Keratinocyte (primary cell): Measurements from ENCODE around the gene PRR5. TPM values are rescaled to one million over a fixed set of nuclear protein-coding genes. Genes with fewer than 3 reads are reported as not detected.

ENCODE experiments used
- DNase-seq: peaks from one replicate; pipeline ENCODE4 v3.0.0-alpha.2; 2011; ENCODE audit warnings: low read depth, missing footprints, low spot score
- FAIRE-seq: peaks from 2 replicates; lab custom pipeline; 2011; peaks lifted over from hg19 to GRCh38; lab: Jason Lieb, UNC
- H2AFZ ChIP-seq: 2 replicates; pipeline ENCODE4 v1.6.0; 2012; ENCODE audit warnings: low read length, control low read depth, inconsistent platforms; ENCODE audit not compliant: control insufficient read depth
- H3K27ac ChIP-seq: 2 replicates; pipeline ENCODE4 v1.5.1; 2011; ENCODE audit warnings: low read length; ENCODE audit not compliant: control insufficient read depth, insufficient read depth
- H3K27me3 ChIP-seq: 3 replicates; pipeline ENCODE4 v1.6.0; 2011; ENCODE audit warnings: low read length; ENCODE audit not compliant: control insufficient read depth, insufficient read depth; ENCODE audit errors: extremely low read depth
- H3K36me3 ChIP-seq, 2 experiments: 2 replicates in 1 of 2; 3 replicates in 1 of 2; pipeline ENCODE4 v1.5.1; 2011; ENCODE audit warnings: low read length in 2 of 2, mild to moderate bottlenecking in 1 of 2; ENCODE audit not compliant: control insufficient read depth in 2 of 2, insufficient read depth in 2 of 2; ENCODE audit errors: extremely low read depth in 1 of 2
- H3K4me1 ChIP-seq: 3 replicates; pipeline ENCODE4 v1.5.1; 2011; ENCODE audit warnings: low read length; ENCODE audit not compliant: control insufficient read depth, insufficient read depth; ENCODE audit errors: extremely low read depth
- H3K4me2 ChIP-seq: 3 replicates; pipeline ENCODE4 v1.6.0; 2011; ENCODE audit warnings: low read depth, low read length; ENCODE audit not compliant: control insufficient read depth, insufficient read depth; ENCODE audit errors: extremely low read depth
- H3K4me3 ChIP-seq, 3 experiments: fragments of 200-600 bp in 1 of 3; sonication (generic) in 1 of 3; 2 replicates in 2 of 3; 3 replicates in 1 of 3; pipeline ENCODE4 v1.5.1; 2011 to 2016; ENCODE audit warnings: low read length in 3 of 3, mild to moderate bottlenecking in 3 of 3, control low read depth in 2 of 3, inconsistent platforms in 1 of 3, low read depth in 1 of 3, mixed read lengths in 1 of 3, mixed run types in 1 of 3, moderate library complexity in 1 of 3; ENCODE audit not compliant: control insufficient read depth in 2 of 3, insufficient read depth in 2 of 3; ENCODE audit errors: extremely low read depth in 1 of 3
- H3K79me2 ChIP-seq: 2 replicates; pipeline ENCODE4 v1.6.0; 2012; ENCODE audit warnings: low read length; ENCODE audit not compliant: control insufficient read depth, insufficient read depth
- H3K9ac ChIP-seq: 3 replicates; pipeline ENCODE4 v1.6.0; 2011; ENCODE audit warnings: low read length; ENCODE audit not compliant: control insufficient read depth, insufficient read depth; ENCODE audit errors: extremely low read depth
- H3K9me1 ChIP-seq: 3 replicates; pipeline ENCODE4 v1.6.0; 2011; ENCODE audit warnings: low read length; ENCODE audit not compliant: control insufficient read depth, insufficient read depth; ENCODE audit errors: extremely low read depth
- H3K9me3 ChIP-seq: 2 replicates; pipeline ENCODE4 v1.5.1; 2012; ENCODE audit warnings: low read depth, low read length; ENCODE audit not compliant: control insufficient read depth
- H4K20me1 ChIP-seq: 3 replicates; pipeline ENCODE4 v1.6.0; 2011; ENCODE audit warnings: low read length; ENCODE audit not compliant: control insufficient read depth, insufficient read depth; ENCODE audit errors: extremely low read depth
- CTCF ChIP-seq, 3 experiments: IDR thresholded peaks in 1 of 3; conservative IDR thresholded peaks in 1 of 3; optimal IDR thresholded peaks in 1 of 3; 2 replicates in 2 of 3; 3 replicates in 1 of 3; pipeline versions ENCODE3 to v1.5.1; 2011; ENCODE audit warnings: low read length in 3 of 3, mild to moderate bottlenecking in 3 of 3, moderate library complexity in 2 of 3, control low read depth in 1 of 3, inconsistent platforms in 1 of 3; ENCODE audit not compliant: insufficient read depth in 2 of 3; ENCODE audit errors: extremely low read depth in 1 of 3
- EZH2 ChIP-seq: IDR thresholded peaks from one replicate; pipeline ENCODE4 v1.6.1; 2012; ENCODE audit warnings: inconsistent platforms, mild to moderate bottlenecking, low read length, moderate library complexity
- dilution Hi-C: fragments of 300-500 bp; cut with MboI; formaldehyde crosslinking; loops from one replicate; pipeline ENCODE4 v1.7.0; 2020; ENCODE audit warnings: low sequenced_read_pairs; ENCODE audit not compliant: extremely low pct_ligation_motif_present
- polyA plus RNA-seq, 5 experiments: library from polyadenylated mRNA; depleted of rRNA in 3 of 5; stranded (reverse) in 3 of 5; stranded (forward) in 1 of 5; unstranded in 1 of 5; fragments of >200 nt; gene quantifications; 1 replicate in 1 of 5; 2 replicates in 3 of 5; 3 replicates in 1 of 5; pipeline versions ENCODE4 v1.2.1 to v1.2.3, GENCODE V29; 2011 to 2012; ENCODE audit warnings: missing spikeins in 2 of 5, low read depth in 1 of 5, low replicate concordance in 1 of 5

Gene PRR5
- polyA plus RNA-seq, 1 donor (not counting 4 experiments of a cell fraction or from before 2014, with no cell fraction given) = 9.1 TPM

- H3K9ac ChIP-seq = no peak overlapping the region
- no peak overlapping the region for H3K4me3 ChIP-seq
- H3K4me1 ChIP-seq = no peaks in the 10 kb centered on the region
- H3K9me3 ChIP-seq = no peaks in the 10 kb centered on the region
- no peaks in the 10 kb centered on the region for H3K9me1 ChIP-seq
- dilution Hi-C loops = no loop called here
- H3K27ac ChIP-seq = no peak overlapping the region
- TF ChIP-seq CTCF (optimal IDR thresholded peaks at IDR 0.05 in 1 of 3, IDR thresholded peaks at IDR 0.05 in 1 of 3, conservative IDR thresholded peaks at IDR 0.05 in 1 of 3; ENCODE audit: extremely low read depth in 1 of 3, insufficient read depth in 2 of 3, low read length in 3 of 3) = no peak
- no peaks in the 10 kb centered on the region for H4K20me1 ChIP-seq
- H3K79me2 ChIP-seq = no peaks in the 10 kb centered on the region
- no peaks in the 10 kb centered on the region for H3K27me3 ChIP-seq
- FAIRE-seq = no peak
- peaks cover 7 to 27% of the 10 kb centered on the region in 2 experiments for H3K36me3 ChIP-seq
- no peak overlapping the region for H2AFZ ChIP-seq
- H3K4me2 ChIP-seq = no peak overlapping the region
- DNase-seq = no peak
Observed at GRCh38 chr22:44727148-44727547, 25.1 kb downstream of the PRR5 start.

- Histone ChIP-seq H4K20me1 (no peaks in the 10 kb centered on the region), H3K36me3 (peaks cover 7 to 26% of the 10 kb centered on the region in 2 experiments), H3K9me3 (no peaks in the 10 kb centered on the region), H3K4me2 (no peak overlapping the region), H3K9ac (no peak overlapping the region), H3K4me1 (no peaks in the 10 kb centered on the region), H3K79me2 (no peaks in the 10 kb centered on the region), H3K4me3 (no peak overlapping the region), H3K27ac (no peak overlapping the region), H3K27me3 (no peaks in the 10 kb centered on the region), H3K9me1 (no peaks in the 10 kb centered on the region), H2AFZ (no peak overlapping the region)
- dilution Hi-C loops = no loop called here
- FAIRE-seq = no peak
- TF ChIP-seq EZH2 (no peak), CTCF (optimal IDR thresholded peaks at IDR 0.05 in 1 of 3, IDR thresholded peaks at IDR 0.05 in 1 of 3, conservative IDR thresholded peaks at IDR 0.05 in 1 of 3; ENCODE audit: extremely low read depth in 1 of 3, insufficient read depth in 2 of 3, low read length in 3 of 3) (no peak)
- DNase-seq = no peak
Observed at GRCh38 chr22:44727709-44728108, 25.7 kb downstream of the PRR5 start.
